ENCODE data around the gene SLC16A10. TPM values are rescaled to one million over a fixed set of nuclear protein-coding genes. Genes with fewer than 3 reads are reported as not detected.

SLC16A10 gene
- total and polyA plus RNA-seq, 2 experiments from 2014 or later, result not detected

DNA sequence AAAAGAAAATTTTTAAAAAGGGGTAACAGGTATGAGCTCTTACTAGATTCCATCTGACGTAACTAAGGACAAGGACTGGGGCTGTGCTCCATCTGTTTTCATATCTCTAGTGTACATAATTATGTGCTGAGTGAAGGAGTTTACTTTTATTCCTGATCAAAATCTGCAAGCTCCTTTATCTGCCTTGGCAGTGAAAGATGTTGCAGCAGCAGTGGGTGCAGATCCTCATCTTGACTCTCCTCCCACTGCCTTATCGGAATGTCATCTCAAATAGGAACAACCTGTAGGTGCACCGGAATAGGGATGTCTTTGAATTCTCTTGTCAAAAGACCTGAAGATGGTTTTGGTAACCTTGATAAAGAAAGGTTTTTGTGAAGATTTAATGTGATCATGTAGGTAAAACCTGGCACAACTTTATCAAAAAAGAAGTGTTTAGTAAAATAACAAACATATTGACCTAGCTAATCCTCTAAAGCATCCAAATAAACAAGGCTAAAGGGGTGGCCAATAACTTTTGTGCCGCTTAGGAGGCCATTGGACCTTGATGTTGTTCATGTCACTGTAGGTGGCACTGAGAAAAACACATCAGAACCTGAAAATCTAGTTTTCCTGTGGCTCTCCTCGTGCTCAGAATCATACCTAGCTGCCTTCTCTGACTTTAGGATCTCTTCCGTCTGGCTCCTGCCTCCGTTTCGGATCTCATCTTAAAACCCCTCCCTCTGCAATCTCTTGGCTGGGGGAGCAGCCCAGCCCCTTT lies 19.0 kb upstream of the SLC16A10 start:
- Histone ChIP-seq H3K4me1 (ENCODE audit: insufficient read depth) (no peaks in the 10 kb centered on the region), H3K27ac (no peak overlapping the region), H3K9me2 (ENCODE audit: insufficient read depth) (no peaks in the 10 kb centered on the region), H3K9me3 (ENCODE audit: low read depth) (no peaks in the 10 kb centered on the region), H3K36me3 (ENCODE audit: low read depth) (no peaks in the 10 kb centered on the region), H3K4me3 (no peak overlapping the region), H3K79me2 (ENCODE audit: insufficient read depth) (no peaks in the 10 kb centered on the region), H3K4me2 (ENCODE audit: unreplicated experiment) (no peak overlapping the region), H4K20me1 (ENCODE audit: insufficient read depth) (no peaks in the 10 kb centered on the region), H3F3A (ENCODE audit: insufficient read depth) (no peaks in the 10 kb centered on the region), H2AFZ (no peak overlapping the region), H3K27me3 (replicated peaks; ENCODE audit: insufficient read depth) (peaks cover 46% of the 10 kb centered on the region), H3K9ac (no peak overlapping the region)
- DNase-seq, result no peak
- WGBS, 2 experiments (ENCODE audit: low coverage in 1 of 2, low lambda C conversion rate in 2 of 2, missing lambda C conversion rate in 2 of 2), result 19 to 22% methylated on average over 8 of the region's 8 CpGs
- TF ChIP-seq EZH2 (IDR thresholded peaks at IDR 0.05; ENCODE audit: insufficient read depth, poor library complexity, severe bottlenecking) (no peak), EZH2phosphoT487 (IDR thresholded peaks at IDR 0.05; ENCODE audit: insufficient read depth, low read depth) (no peak)
- in situ Hi-C loops (cut with MboI), result no loop called here

DNA sequence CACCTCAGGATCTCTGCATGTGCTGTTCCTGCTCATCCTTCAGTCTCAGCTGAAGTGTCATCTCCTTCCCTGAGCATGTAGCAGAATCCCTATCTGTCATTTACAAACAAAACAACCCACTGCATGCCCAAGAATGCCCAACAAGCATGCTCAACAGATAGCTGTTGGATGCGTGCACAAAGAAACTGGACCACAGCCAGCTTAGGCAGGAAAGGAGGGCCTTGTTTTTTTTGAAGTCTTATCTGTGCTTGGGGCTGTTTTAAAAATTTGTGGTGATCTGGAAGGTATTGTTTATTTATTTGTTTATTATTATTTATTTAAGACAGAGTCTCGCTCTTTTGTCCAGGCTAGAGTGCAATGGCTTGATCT lies 18.5 kb upstream of the SLC16A10 start:
- no peak overlapping the region for H3K4me3 ChIP-seq
- in situ Hi-C loops (cut with MboI), result no loop called here
- H3K36me3 ChIP-seq (ENCODE audit: low read depth), result no peaks in the 10 kb centered on the region
- H3K4me2 ChIP-seq (ENCODE audit: unreplicated experiment), result no peak overlapping the region
- H3K27ac ChIP-seq, result no peak overlapping the region
- H3K9me2 ChIP-seq (ENCODE audit: insufficient read depth), result no peaks in the 10 kb centered on the region
- H3K27me3 ChIP-seq (replicated peaks; ENCODE audit: insufficient read depth), result peaks cover 51% of the 10 kb centered on the region
- H3F3A ChIP-seq (ENCODE audit: insufficient read depth), result no peaks in the 10 kb centered on the region
- WGBS, 2 experiments (ENCODE audit: low coverage in 1 of 2, low lambda C conversion rate in 2 of 2, missing lambda C conversion rate in 2 of 2), result 54 to 55% methylated on average over 2 of the region's 2 CpGs
- no peak overlapping the region for H2AFZ ChIP-seq
- no peak overlapping the region for H3K9ac ChIP-seq
- DNase-seq, result no peak
- no peak for TF ChIP-seq EZH2phosphoT487 (IDR thresholded peaks at IDR 0.05; ENCODE audit: insufficient read depth, low read depth)
- no peak for TF ChIP-seq EZH2 (IDR thresholded peaks at IDR 0.05; ENCODE audit: insufficient read depth, poor library complexity, severe bottlenecking)
- no peaks in the 10 kb centered on the region for H3K9me3 ChIP-seq (ENCODE audit: low read depth)
- no peaks in the 10 kb centered on the region for H4K20me1 ChIP-seq (ENCODE audit: insufficient read depth)
- H3K79me2 ChIP-seq (ENCODE audit: insufficient read depth), result no peaks in the 10 kb centered on the region
- H3K4me1 ChIP-seq (ENCODE audit: insufficient read depth), result no peaks in the 10 kb centered on the region

DNA sequence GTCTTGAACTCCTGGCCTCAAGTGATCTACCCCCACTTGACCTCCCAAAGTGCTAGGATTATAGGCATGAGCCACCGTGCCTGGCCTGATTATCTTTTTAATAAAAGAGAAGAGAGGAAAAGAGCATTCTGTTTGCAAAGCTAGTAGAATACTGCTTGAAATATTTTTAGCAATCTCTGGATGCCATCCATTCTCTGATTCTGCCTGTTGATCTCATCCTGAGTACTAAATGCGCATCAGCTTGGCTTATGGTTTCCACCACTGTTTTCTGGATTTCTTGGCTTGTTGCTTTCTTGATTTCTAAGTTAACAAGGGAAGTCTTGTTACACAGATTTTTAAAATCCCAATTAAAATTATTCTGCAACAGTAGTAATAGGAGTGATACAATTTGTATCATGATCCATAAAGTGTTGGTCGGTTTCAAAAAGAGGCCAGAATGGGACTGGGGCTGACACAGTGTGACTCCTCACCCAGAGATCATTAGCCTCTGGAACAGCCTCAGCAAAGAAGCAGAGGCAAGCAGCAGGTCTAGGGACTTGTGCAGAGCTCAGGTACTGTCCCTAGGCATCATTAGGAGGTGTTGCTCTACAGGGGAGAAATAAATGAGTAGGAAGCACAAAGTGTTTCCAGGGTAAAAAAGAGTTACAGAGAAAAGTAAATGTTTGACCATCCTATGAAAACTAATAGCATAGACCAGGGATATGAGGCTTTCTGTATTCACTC lies 17.8 kb upstream of the SLC16A10 start:
- no peak overlapping the region for H3K4me2 ChIP-seq (ENCODE audit: unreplicated experiment)

DNA sequence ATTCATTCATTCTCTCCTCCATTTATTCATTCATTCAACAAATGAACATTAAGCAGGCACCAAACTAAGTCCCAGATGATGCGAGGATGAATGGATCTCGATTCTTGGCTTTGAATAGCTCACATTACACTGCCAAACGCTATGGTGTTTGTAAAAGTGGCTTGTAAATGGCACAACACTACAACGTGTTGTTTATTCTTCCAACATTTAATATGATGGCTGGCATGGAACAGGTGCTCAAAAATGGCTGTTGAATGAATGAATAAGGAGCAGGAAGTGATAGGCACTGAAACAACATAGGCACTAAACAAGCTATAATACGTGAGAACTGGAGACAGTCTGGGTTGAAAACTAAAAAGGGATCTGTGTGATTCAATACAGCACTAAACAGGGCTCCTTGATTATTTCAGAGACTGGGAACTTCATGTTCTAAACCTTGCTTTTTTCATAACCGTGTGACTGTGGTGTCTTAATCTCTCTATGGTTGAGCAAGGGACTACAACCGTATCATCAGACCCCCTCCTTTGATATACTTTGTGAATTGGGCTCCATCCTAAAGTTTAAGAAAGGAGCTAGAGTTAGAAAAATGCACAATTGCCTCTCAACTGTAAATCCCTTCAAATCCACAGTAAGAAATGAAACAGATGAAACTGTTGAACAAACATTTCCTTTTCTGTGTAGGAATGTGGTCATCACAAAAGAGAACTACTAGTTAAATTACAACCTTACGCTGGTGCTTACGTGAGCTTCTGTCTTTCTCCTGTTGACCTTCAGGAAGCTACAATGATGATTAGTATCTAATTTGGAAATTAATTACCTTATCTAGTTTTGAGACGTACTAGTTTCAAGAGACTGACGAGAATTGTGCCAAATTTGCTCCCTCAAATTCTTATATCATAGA lies 16.9 kb upstream of the SLC16A10 start:
- H3K4me3 ChIP-seq, result no peak overlapping the region
- H3K4me2 ChIP-seq (ENCODE audit: unreplicated experiment), result no peak overlapping the region
- H3K4me1 ChIP-seq (ENCODE audit: insufficient read depth), result no peaks in the 10 kb centered on the region
- H3K27ac ChIP-seq, result no peak overlapping the region
- H3K27me3 ChIP-seq (replicated peaks; ENCODE audit: insufficient read depth), result peaks cover 65% of the 10 kb centered on the region
- no peaks in the 10 kb centered on the region for H4K20me1 ChIP-seq (ENCODE audit: insufficient read depth)
- TF ChIP-seq EZH2 (IDR thresholded peaks at IDR 0.05; ENCODE audit: insufficient read depth, poor library complexity, severe bottlenecking) (no peak), EZH2phosphoT487 (IDR thresholded peaks at IDR 0.05; ENCODE audit: insufficient read depth, low read depth) (no peak)
- 45 to 47% methylated on average over 11 of the region's 11 CpGs for WGBS, 2 experiments (ENCODE audit: low coverage in 1 of 2, low lambda C conversion rate in 2 of 2, missing lambda C conversion rate in 2 of 2)
- DNase-seq, result no peak
- no peaks in the 10 kb centered on the region for H3K9me2 ChIP-seq (ENCODE audit: insufficient read depth)
- H2AFZ ChIP-seq, result no peak overlapping the region
- in situ Hi-C loops (cut with MboI), result no loop called here
- H3K9me3 ChIP-seq (ENCODE audit: low read depth), result no peaks in the 10 kb centered on the region
- H3F3A ChIP-seq (ENCODE audit: insufficient read depth), result no peaks in the 10 kb centered on the region
- no peaks in the 10 kb centered on the region for H3K79me2 ChIP-seq (ENCODE audit: insufficient read depth)
- H3K36me3 ChIP-seq (ENCODE audit: low read depth), result no peaks in the 10 kb centered on the region
- H3K9ac ChIP-seq, result no peak overlapping the region

More for the DNA sequence above, 17.8 kb upstream of the SLC16A10 start:
- Histone ChIP-seq H2AFZ (no peak overlapping the region), H3K9me2 (ENCODE audit: insufficient read depth) (no peaks in the 10 kb centered on the region), H3K27me3 (replicated peaks; ENCODE audit: insufficient read depth) (peaks cover 58% of the 10 kb centered on the region), H3K79me2 (ENCODE audit: insufficient read depth) (no peaks in the 10 kb centered on the region), H3F3A (ENCODE audit: insufficient read depth) (no peaks in the 10 kb centered on the region), H3K4me3 (no peak overlapping the region), H3K4me1 (ENCODE audit: insufficient read depth) (no peaks in the 10 kb centered on the region), H4K20me1 (ENCODE audit: insufficient read depth) (no peaks in the 10 kb centered on the region), H3K9ac (no peak overlapping the region), H3K9me3 (ENCODE audit: low read depth) (no peaks in the 10 kb centered on the region), H3K27ac (no peak overlapping the region), H3K36me3 (ENCODE audit: low read depth) (no peaks in the 10 kb centered on the region)
- 74 to 78% methylated on average over 3 of the region's 3 CpGs for WGBS, 2 experiments (ENCODE audit: low coverage in 1 of 2, low lambda C conversion rate in 2 of 2, missing lambda C conversion rate in 2 of 2)
- in situ Hi-C loops (cut with MboI), result no loop called here
- TF ChIP-seq EZH2 (IDR thresholded peaks at IDR 0.05; ENCODE audit: insufficient read depth, poor library complexity, severe bottlenecking), result no peak
- no peak for TF ChIP-seq EZH2phosphoT487 (IDR thresholded peaks at IDR 0.05; ENCODE audit: insufficient read depth, low read depth)
- no peak for DNase-seq

Data from GM23248 (cell line).